HEK293 (cell line): ENCODE results near the gene CEACAM19.

ENCODE experiments used
- CTCF ChIA-PET: fragments of 350-600 bp; formaldehyde crosslinking; extraction: SDS; loops from one replicate; lab custom pipeline; 2021; ENCODE audit warnings: antibody characterized with exemption; lab: Yijun Ruan, JAX
- POLR2A ChIA-PET: fragments of 300-600 bp; formaldehyde crosslinking; extraction: SDS; loops from one replicate; lab custom pipeline; 2020; ENCODE audit warnings: antibody characterized with exemption, inconsistent platforms; lab: Yijun Ruan, JAX
- H3K27ac ChIP-seq: fragments of 200-500 bp; sonication (Bioruptor generic); 2 replicates; pipeline ENCODE4 v1.5.1; 2014; ENCODE audit warnings: low read depth, low read length, control low read depth, inconsistent platforms; ENCODE audit errors: extremely low read depth
- H3K36me3 ChIP-seq, 2 experiments: fragments of 200-500 bp in 1 of 2; sonication (Bioruptor generic) in 1 of 2; 1 replicate in 1 of 2; 2 replicates in 1 of 2; pipeline ENCODE4 v1.5.1; 2014 to 2017; ENCODE audit warnings: inconsistent platforms in 2 of 2, low read length in 2 of 2; ENCODE audit not compliant: control insufficient read depth in 2 of 2, insufficient read depth in 1 of 2
- H3K4me1 ChIP-seq: fragments of 200-500 bp; sonication (Bioruptor generic); 2 replicates; pipeline ENCODE4 v1.5.1; 2014; ENCODE audit warnings: mild to moderate bottlenecking, low read length, inconsistent platforms; ENCODE audit not compliant: control insufficient read depth, insufficient read depth
- H3K4me3 ChIP-seq: 2 replicates; pipeline ENCODE4 v1.5.1; 2011; ENCODE audit warnings: low read depth, mild to moderate bottlenecking, control low read depth, low read length, moderate library complexity
- H3K9me3 ChIP-seq: fragments of 200-500 bp; sonication (Bioruptor generic); 2 replicates; pipeline ENCODE4 v1.5.1; 2014; ENCODE audit warnings: low read depth, low read length, inconsistent platforms; ENCODE audit not compliant: control insufficient read depth, insufficient read depth
- ATF2 ChIP-seq: fragments of 450-650 bp; formaldehyde crosslinking; IDR thresholded peaks from 2 replicates; pipeline ENCODE4 v1.5.1; 2016; ENCODE audit warnings: missing biosample characterization, missing genetic modification characterization, low read depth
- CTCF ChIP-seq: fragments of 450-650 bp; formaldehyde crosslinking; IDR thresholded peaks from 2 replicates; pipeline ENCODE4 v1.5.1; 2016; ENCODE audit warnings: missing biosample characterization, missing genetic modification characterization
- FEZF1 ChIP-seq: fragments of 450-650 bp; formaldehyde crosslinking; IDR thresholded peaks from 2 replicates; pipeline ENCODE4 v1.5.1; 2016; ENCODE audit warnings: missing biosample characterization, missing genetic modification characterization
- KLF7 ChIP-seq: fragments of 450-650 bp; formaldehyde crosslinking; IDR thresholded peaks from 2 replicates; pipeline ENCODE4 v1.5.1; 2016; ENCODE audit warnings: missing biosample characterization, missing genetic modification characterization, borderline replicate concordance
- OSR2 ChIP-seq: fragments of 450-650 bp; formaldehyde crosslinking; IDR thresholded peaks from 2 replicates; pipeline ENCODE4 v1.5.1; 2016; ENCODE audit warnings: missing biosample characterization, missing genetic modification characterization
- SP3 ChIP-seq: fragments of 450-650 bp; formaldehyde crosslinking; IDR thresholded peaks from 2 replicates; pipeline ENCODE4 v1.5.1; 2016; ENCODE audit warnings: missing biosample characterization, missing genetic modification characterization
- SP7 ChIP-seq: fragments of 450-650 bp; formaldehyde crosslinking; IDR thresholded peaks from 2 replicates; pipeline ENCODE4 v1.5.1; 2016; ENCODE audit warnings: missing biosample characterization, missing genetic modification characterization
- TCF7L2 ChIP-seq: IDR thresholded peaks from 2 replicates; pipeline ENCODE4 v1.6.1; 2011; ENCODE audit warnings: low read depth, mild to moderate bottlenecking, inconsistent platforms, low read length, moderate library complexity, borderline replicate concordance
- ZEB2 ChIP-seq: fragments of 450-650 bp; formaldehyde crosslinking; IDR thresholded peaks from 2 replicates; pipeline ENCODE4 v1.5.1; 2016; ENCODE audit warnings: missing biosample characterization, missing genetic modification characterization
- ZFP3 ChIP-seq: fragments of 450-650 bp; formaldehyde crosslinking; IDR thresholded peaks from 2 replicates; pipeline ENCODE4 v1.5.1; 2016; ENCODE audit warnings: low read depth, missing biosample characterization, missing genetic modification characterization
- ZFP69B ChIP-seq: fragments of 450-650 bp; formaldehyde crosslinking; IDR thresholded peaks from 2 replicates; pipeline ENCODE4 v1.5.1; 2016; ENCODE audit warnings: missing biosample characterization, missing genetic modification characterization
- ZNF169 ChIP-seq: fragments of 450-650 bp; formaldehyde crosslinking; IDR thresholded peaks from 2 replicates; pipeline ENCODE4 v1.5.1; 2016; ENCODE audit warnings: missing biosample characterization, missing genetic modification characterization
- ZNF280D ChIP-seq: fragments of 450-650 bp; formaldehyde crosslinking; IDR thresholded peaks from 2 replicates; pipeline ENCODE4 v1.5.1; 2016; ENCODE audit warnings: missing biosample characterization, missing genetic modification characterization
- ZNF548 ChIP-seq: fragments of 450-650 bp; formaldehyde crosslinking; IDR thresholded peaks from 2 replicates; pipeline ENCODE4 v1.5.1; 2016; ENCODE audit warnings: missing biosample characterization, missing genetic modification characterization
- ZNF561 ChIP-seq: fragments of 450-650 bp; IDR thresholded peaks from 2 replicates; pipeline ENCODE4 v1.5.1; 2018; ENCODE audit warnings: missing biosample characterization, missing genetic modification characterization, borderline replicate concordance
- ZSCAN18 ChIP-seq: fragments of 450-650 bp; formaldehyde crosslinking; IDR thresholded peaks from 2 replicates; pipeline ENCODE4 v1.5.1; 2016; ENCODE audit warnings: missing biosample characterization, missing genetic modification characterization
- ZSCAN30 ChIP-seq: fragments of 450-650 bp; IDR thresholded peaks from 2 replicates; pipeline ENCODE4 v1.5.1; 2018; ENCODE audit warnings: missing biosample characterization, mild to moderate bottlenecking, missing genetic modification characterization, moderate library complexity
- ZXDB ChIP-seq: fragments of 450-650 bp; formaldehyde crosslinking; IDR thresholded peaks from 2 replicates; pipeline ENCODE4 v1.5.1; 2016; ENCODE audit warnings: missing biosample characterization, missing genetic modification characterization

CEACAM19 gene

GRCh38 chr19:44723952-44724319, 52.7 kb downstream of the CEACAM19 start (continued):
- 0 out of 2 replicates have a peak, but pooled peaks have one; percentile 33 for TF ChIP-seq ZEB2 (tag by site-specific recombination)
- TF ChIP-seq CTCF (tag by site-specific recombination): peak; percentile 90
- no peak for TF ChIP-seq OSR2 (tag by site-specific recombination)
- TF ChIP-seq ZSCAN30 (tag by site-specific recombination): peak; percentile 70
- no peak for TF ChIP-seq FEZF1 (tag by site-specific recombination)
- peak; percentile 42; the same call in 1 of the 2 replicates for TF ChIP-seq ZXDB (tag by site-specific recombination)

- ChIA-PET CTCF (interaction anchor here (1.4 to 11.1 kb wide), 15 partner anchors 13 to 165 kb away, joined by 3 to 453 read pairs (median 15); no protein-coding TSS in a partner anchor), POLR2A (interaction anchor here (3.0 kb wide), 1 partner anchor 28 kb away, joined by 9 read pairs; no protein-coding TSS in a partner anchor)
- 0 out of 2 replicates have a peak, but pooled peaks cover 2% of the 10 kb centered on the region for H3K4me1 ChIP-seq
- H3K4me3 ChIP-seq: no peak overlapping the region
- no peaks in the 10 kb centered on the region for H3K36me3 ChIP-seq
- TF ChIP-seq SP7: no peak
- no peak for TF ChIP-seq ZNF280D
- TF ChIP-seq ATF2: no peak
- no peak for TF ChIP-seq ZNF169 (tag by site-specific recombination)
- TF ChIP-seq ZSCAN18 (tag by site-specific recombination): no peak
- no peak for TF ChIP-seq ZNF548 (tag by site-specific recombination)
- TF ChIP-seq SP3 (tag by site-specific recombination): no peak
- no peak for TF ChIP-seq ZFP3 (tag by site-specific recombination)
- no peak for TF ChIP-seq TCF7L2
- no peaks in the 10 kb centered on the region for H3K9me3 ChIP-seq
- H3K27ac ChIP-seq: no peak overlapping the region
These were observed 54.0 kb downstream of the CEACAM19 start for GRCh38 chr19:44725251-44725650.

GRCh38 chr19:44725684-44726083, 54.4 kb downstream of the CEACAM19 start:
- Histone ChIP-seq H3K4me3 (no peak overlapping the region), H3K27ac (no peak overlapping the region), H3K36me3 (no peaks in the 10 kb centered on the region), H3K9me3 (no peaks in the 10 kb centered on the region), H3K4me1 (0 out of 2 replicates have a peak, but pooled peaks cover 2% of the 10 kb centered on the region)
- no peak for TF ChIP-seq ZFP69B (tag by site-specific recombination)
- TF ChIP-seq KLF7 (tag by site-specific recombination): no peak
- no peak for TF ChIP-seq ZNF561 (tag by site-specific recombination)
- ChIA-PET POLR2A (interaction anchor here (0.7 kb wide), 1 partner anchor 114 kb away, joined by 4 read pairs; no protein-coding TSS in a partner anchor), CTCF (interaction anchor here (0.7 to 11.1 kb wide), 9 partner anchors 13 to 165 kb away, joined by 3 to 453 read pairs (median 26); no protein-coding TSS in a partner anchor)
